ENCODE measurements around the gene MTRR.

The MTRR gene

DNA sequence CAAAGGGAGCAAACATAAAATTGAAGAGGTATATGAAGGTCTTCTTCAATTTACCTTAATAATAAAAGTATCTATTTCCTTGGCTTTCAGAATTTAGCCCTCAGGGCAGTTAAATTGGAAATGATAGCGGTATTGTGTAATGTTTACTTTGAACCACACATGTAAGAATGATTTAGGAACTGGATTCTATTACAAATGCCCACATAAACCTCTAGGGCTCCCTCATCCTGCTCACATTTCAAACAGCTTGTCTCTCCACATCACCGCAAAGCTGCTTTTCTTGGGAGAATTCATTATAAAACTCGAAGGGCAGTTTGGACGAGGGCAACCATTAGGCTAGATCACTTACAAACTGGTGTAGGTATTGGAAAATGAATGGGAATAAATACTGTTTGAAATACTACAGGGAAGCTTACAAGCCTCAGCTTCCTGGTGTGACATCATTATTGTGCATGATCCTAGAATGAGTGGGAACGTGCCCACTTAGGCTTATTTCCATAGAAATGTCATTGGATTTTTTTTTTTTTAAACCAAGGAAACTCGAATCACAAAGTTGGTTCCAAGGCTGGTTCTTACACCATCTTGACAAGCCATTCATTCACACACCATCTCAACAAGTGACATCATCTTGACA is 47.3 kb downstream of the MTRR start:
- H2AFZ ChIP-seq (ENCODE audit: low read depth, low read length), result no peak overlapping the region
- H3K79me2 ChIP-seq (ENCODE audit: low read length), result no peaks in the 10 kb centered on the region
- TF ChIP-seq, protein P1, sequence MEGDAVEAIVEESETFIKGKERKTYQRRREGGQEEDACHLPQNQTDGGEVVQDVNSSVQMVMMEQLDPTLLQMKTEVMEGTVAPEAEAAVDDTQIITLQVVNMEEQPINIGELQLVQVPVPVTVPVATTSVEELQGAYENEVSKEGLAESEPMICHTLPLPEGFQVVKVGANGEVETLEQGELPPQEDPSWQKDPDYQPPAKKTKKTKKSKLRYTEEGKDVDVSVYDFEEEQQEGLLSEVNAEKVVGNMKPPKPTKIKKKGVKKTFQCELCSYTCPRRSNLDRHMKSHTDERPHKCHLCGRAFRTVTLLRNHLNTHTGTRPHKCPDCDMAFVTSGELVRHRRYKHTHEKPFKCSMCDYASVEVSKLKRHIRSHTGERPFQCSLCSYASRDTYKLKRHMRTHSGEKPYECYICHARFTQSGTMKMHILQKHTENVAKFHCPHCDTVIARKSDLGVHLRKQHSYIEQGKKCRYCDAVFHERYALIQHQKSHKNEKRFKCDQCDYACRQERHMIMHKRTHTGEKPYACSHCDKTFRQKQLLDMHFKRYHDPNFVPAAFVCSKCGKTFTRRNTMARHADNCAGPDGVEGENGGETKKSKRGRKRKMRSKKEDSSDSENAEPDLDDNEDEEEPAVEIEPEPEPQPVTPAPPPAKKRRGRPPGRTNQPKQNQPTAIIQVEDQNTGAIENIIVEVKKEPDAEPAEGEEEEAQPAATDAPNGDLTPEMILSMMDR (IDR thresholded peaks at IDR 0.05; ENCODE audit: low read depth, low read length), result no peak
- no peak for TF ChIP-seq EZH2phosphoT487 (IDR thresholded peaks at IDR 0.05; ENCODE audit: low read depth)
- H3K4me1 ChIP-seq (ENCODE audit: low read length), result peaks cover 11% of the 10 kb centered on the region
- H3K9me3 ChIP-seq (ENCODE audit: insufficient read depth, low read length), result no peaks in the 10 kb centered on the region
- H3K4me3 ChIP-seq (ENCODE audit: low read length), result no peak overlapping the region
- no peaks in the 10 kb centered on the region for H3K27me3 ChIP-seq (ENCODE audit: low read depth, low read length)
- H3K9ac ChIP-seq (ENCODE audit: low read length), result no peak overlapping the region
- H3K27ac ChIP-seq (ENCODE audit: low read length), result no peak overlapping the region
- H4K20me1 ChIP-seq (ENCODE audit: insufficient read depth, low read length), result no peaks in the 10 kb centered on the region
- no peaks in the 10 kb centered on the region for H3K36me3 ChIP-seq (replicated peaks; ENCODE audit: low read depth, low read length)
- no peak overlapping the region for H3K4me2 ChIP-seq (ENCODE audit: low read length)

DNA sequence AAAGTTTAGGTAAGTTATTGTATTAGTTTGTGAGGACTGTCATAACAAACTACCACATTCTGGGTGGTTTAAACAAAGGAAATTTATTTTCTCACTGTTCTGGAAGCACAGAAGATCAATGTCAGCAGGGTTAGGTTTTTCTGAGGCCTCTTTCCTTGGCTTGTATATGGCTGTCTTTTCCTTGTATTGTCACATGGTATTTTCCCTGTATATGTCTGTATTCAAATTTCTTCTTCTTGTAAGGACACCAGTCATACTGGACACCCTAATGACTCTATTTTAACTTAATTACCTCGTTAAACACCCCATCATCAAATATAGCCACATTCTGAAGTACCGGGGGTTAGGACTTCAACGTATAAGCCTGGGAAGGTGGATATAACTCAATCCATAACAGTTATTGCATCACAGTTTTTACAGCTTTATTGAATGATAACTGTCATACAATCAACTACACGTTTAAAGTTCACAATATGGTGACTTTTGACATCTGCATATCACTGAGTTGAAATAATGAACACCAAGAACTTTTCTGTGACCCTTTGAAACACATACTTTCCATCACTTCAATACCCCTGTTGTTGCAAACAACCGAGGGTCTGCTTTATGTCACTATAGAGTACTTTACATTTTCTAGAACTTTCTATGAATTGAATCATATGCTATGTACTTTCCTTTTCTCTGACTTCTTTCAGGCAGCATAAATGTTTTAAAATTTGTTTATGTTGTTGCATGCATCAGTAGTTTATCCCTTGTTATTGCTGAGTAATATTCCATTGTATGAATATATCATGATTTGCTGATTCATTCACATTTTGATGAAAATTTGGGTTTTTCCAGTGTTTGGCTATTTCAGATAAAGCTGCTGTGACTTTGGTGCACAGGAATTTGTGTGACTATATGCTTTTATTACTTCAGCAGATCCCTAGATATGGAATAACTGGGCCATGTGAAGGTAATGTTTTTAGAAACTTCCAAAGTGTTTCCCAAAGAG is 48.5 kb downstream of the MTRR start:
- Histone ChIP-seq H3K4me1 (ENCODE audit: low read length) (no peaks in the 10 kb centered on the region; the same call in 1 of the 2 replicates), H3K79me2 (ENCODE audit: low read length) (no peaks in the 10 kb centered on the region), H3K36me3 (replicated peaks; ENCODE audit: low read depth, low read length) (no peaks in the 10 kb centered on the region)

DNA sequence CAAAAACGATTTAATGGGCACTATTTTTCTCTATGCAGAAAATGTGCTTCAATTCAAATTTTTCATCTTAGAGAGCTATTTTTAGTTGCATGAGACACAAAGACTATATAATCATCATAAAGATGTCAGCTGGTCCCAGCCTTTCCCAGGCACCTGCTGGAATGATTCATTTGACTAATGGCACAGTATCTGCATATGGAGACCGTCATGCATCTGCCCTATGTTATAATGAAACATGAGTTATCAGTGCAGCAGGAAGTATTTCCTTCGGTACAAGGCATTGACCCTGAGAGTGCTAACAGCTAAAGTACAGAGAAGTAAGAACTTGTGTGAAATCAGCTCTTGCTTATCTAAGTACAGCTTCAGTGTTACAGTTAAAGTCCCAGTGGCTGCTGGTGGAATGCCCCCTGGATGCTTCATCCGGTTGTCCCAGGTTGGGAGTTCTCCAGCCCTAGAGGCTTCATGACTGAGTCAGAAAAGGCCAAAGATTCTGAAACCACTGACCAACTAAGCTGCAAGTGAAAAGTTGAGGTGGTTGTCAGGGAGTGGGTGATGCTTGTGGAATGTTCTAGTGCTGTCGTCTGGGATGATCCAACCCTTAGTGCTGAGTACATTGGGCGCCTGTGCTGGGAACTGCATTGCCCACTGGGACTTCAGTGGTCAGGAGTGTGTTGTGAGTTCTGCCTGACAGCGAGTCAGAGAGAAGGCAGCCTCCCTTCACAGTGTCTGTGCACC is 57.2 kb downstream of the MTRR start:
- no peaks in the 10 kb centered on the region for H3K79me2 ChIP-seq (ENCODE audit: low read length)
- H3K36me3 ChIP-seq (replicated peaks; ENCODE audit: low read depth, low read length), result no peaks in the 10 kb centered on the region
- no peaks in the 10 kb centered on the region for H4K20me1 ChIP-seq (ENCODE audit: insufficient read depth, low read length)
- no peak overlapping the region for H3K4me2 ChIP-seq (ENCODE audit: low read length)
- H3K9me3 ChIP-seq (ENCODE audit: insufficient read depth, low read length), result no peaks in the 10 kb centered on the region
- H2AFZ ChIP-seq (ENCODE audit: low read depth, low read length), result no peak overlapping the region
- H3K9ac ChIP-seq (ENCODE audit: low read length), result no peak overlapping the region
- TF ChIP-seq, protein P1 (IDR thresholded peaks at IDR 0.05; ENCODE audit: low read depth, low read length), result no peak
- TF ChIP-seq EZH2phosphoT487 (IDR thresholded peaks at IDR 0.05; ENCODE audit: low read depth), result no peak
- H3K4me3 ChIP-seq (ENCODE audit: low read length), result no peak overlapping the region
- H3K4me1 ChIP-seq (ENCODE audit: low read length), result no peaks in the 10 kb centered on the region
- H3K27me3 ChIP-seq (ENCODE audit: low read depth, low read length), result no peaks in the 10 kb centered on the region
- H3K27ac ChIP-seq (ENCODE audit: low read length), result no peak overlapping the region

More for the DNA sequence above, 48.5 kb downstream of the MTRR start:
- Histone ChIP-seq H3K27me3 (ENCODE audit: low read depth, low read length) (no peaks in the 10 kb centered on the region), H2AFZ (ENCODE audit: low read depth, low read length) (no peak overlapping the region), H3K4me2 (ENCODE audit: low read length) (no peak overlapping the region), H3K4me3 (ENCODE audit: low read length) (no peak overlapping the region), H4K20me1 (ENCODE audit: insufficient read depth, low read length) (no peaks in the 10 kb centered on the region), H3K27ac (ENCODE audit: low read length) (no peak overlapping the region), H3K9me3 (ENCODE audit: insufficient read depth, low read length) (no peaks in the 10 kb centered on the region), H3K9ac (ENCODE audit: low read length) (no peak overlapping the region)
- TF ChIP-seq EZH2phosphoT487 (IDR thresholded peaks at IDR 0.05; ENCODE audit: low read depth), result no peak
- TF ChIP-seq, protein P1 (IDR thresholded peaks at IDR 0.05; ENCODE audit: low read depth, low read length), result no peak

Measured in OCI-LY3 (cell line).